ENCODE data around the gene BICRA.

- TF ChIP-seq LEF1 (IDR thresholded peaks at IDR 0.05; ENCODE audit: borderline replicate concordance) (no peak), HDGF (IDR thresholded peaks at IDR 0.05; ENCODE audit: borderline replicate concordance) (no peak), FOXM1 (IDR thresholded peaks at IDR 0.05; ENCODE audit: borderline replicate concordance) (no peak), PKNOX1 (IDR thresholded peaks at IDR 0.05) (no peak)
Observed at GRCh38 chr19:47719047-47719859, 110.3 kb downstream of the BICRA start.
